ENCODE data around the gene MYO18A.

- no peak for TF ChIP-seq CTCF (IDR thresholded peaks at IDR 0.05)
- TF ChIP-seq POLR2A (IDR thresholded peaks at IDR 0.05; ENCODE audit: low read depth): no peak
Observed at GRCh38 chr17:29077320-29077719, 102.9 kb downstream of the MYO18A start.

Data from esophagus muscularis mucosa (tissue), 3 donors.